Uterus (tissue), 4 donors: Measurements from ENCODE around the gene CRISPLD2. TPM values are rescaled to one million over a fixed set of nuclear protein-coding genes. Genes with fewer than 3 reads are reported as not detected.

Source experiments
- DNase-seq, 2 donors: peaks; one replicate each; pipeline ENCODE4 v3.0.0-alpha.2; 2019 to 2020
- H3K27ac ChIP-seq, 2 donors: fragments of 200-600 bp; sonication (generic); 1 replicate in 1 of 2; 2 replicates in 1 of 2; pipeline ENCODE4 v1.5.1; 2016 to 2018
- H3K27me3 ChIP-seq, 2 donors: fragments of 200-600 bp; sonication (generic); one replicate each; pipeline ENCODE4 v1.5.1; 2018 to 2019; ENCODE audit warnings: control low read depth in 1 of 2
- H3K36me3 ChIP-seq, 2 donors: fragments of 200-600 bp; sonication (generic); one replicate each; pipeline ENCODE4 v1.5.1; 2019; ENCODE audit warnings: control low read depth in 1 of 2
- H3K4me1 ChIP-seq, 2 donors: fragments of 200-600 bp; sonication (generic); one replicate each; pipeline ENCODE4 v1.5.1; 2018 to 2019; ENCODE audit warnings: control low read depth in 1 of 2
- H3K4me3 ChIP-seq, 2 donors: fragments of 200-600 bp; sonication (generic); 1 replicate in 1 of 2; 2 replicates in 1 of 2; pipeline ENCODE4 v1.5.1; 2018 to 2019; ENCODE audit warnings: mild to moderate bottlenecking in 1 of 2
- H3K9me3 ChIP-seq, 2 donors: fragments of 200-600 bp; sonication (generic); one replicate each; pipeline ENCODE4 v1.5.1; 2019; ENCODE audit warnings: control low read depth in 1 of 2
- POLR2A ChIP-seq, 2 donors: fragments of 450-650 bp; IDR thresholded peaks; one replicate each; pipeline ENCODE4 v1.6.1; 2016; ENCODE audit warnings: antibody characterized with exemption in 2 of 2, mild to moderate bottlenecking in 1 of 2, moderate library complexity in 1 of 2
- intact Hi-C: fragments of 100-400 bp; cut with DNase I; formaldehyde crosslinking; loops from one replicate; pipeline ENCODE4 v1.15.1; 2023; ENCODE audit warnings: low total_unique reads
- total RNA-seq, 4 donors: library from RNA; depleted of rRNA in 3 of 4; stranded (reverse); fragments of >200 nt in 3 of 4; gene quantifications; one replicate each; pipeline versions ENCODE4 v1.1.0 to v1.2.4, GENCODE V29; 2014 to 2023
- TF ChIP-seq, protein P1 (sequence below), 4 experiments: fragments of 200-600 bp in 2 of 4; fragments of 450-650 bp in 2 of 4; sonication (generic) in 2 of 4; IDR thresholded peaks; one replicate each; pipeline ENCODE4 v1.5.1; 2016 to 2019; ENCODE audit warnings: antibody characterized with exemption in 4 of 4, mild to moderate bottlenecking in 2 of 4, moderate library complexity in 1 of 4
- donor health status: DM: yes; HTN: yes; CAD: no.

The CRISPLD2 gene
- total RNA-seq, 4 donors from 2014 or later: 108 to 441 (median 190) TPM

DNA sequence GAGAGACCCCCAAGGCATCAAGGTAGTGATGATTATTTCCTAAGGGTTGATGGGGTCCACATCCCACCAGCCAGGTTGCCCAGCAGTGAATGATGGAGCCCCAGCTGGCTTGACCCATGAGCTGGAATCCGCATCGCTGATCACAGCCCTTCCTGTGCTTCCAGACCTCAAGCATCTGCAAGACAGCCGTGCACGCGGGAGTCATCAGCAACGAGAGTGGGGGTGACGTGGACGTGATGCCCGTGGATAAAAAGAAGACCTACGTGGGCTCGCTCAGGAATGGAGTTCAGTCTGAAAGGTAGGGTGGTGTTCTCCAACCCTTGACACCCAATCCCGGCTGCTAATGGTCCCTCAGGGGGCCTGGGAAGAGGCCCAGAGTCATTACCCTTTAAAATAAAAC, 69.3 kb downstream of the CRISPLD2 start:
- TF ChIP-seq, protein P1, sequence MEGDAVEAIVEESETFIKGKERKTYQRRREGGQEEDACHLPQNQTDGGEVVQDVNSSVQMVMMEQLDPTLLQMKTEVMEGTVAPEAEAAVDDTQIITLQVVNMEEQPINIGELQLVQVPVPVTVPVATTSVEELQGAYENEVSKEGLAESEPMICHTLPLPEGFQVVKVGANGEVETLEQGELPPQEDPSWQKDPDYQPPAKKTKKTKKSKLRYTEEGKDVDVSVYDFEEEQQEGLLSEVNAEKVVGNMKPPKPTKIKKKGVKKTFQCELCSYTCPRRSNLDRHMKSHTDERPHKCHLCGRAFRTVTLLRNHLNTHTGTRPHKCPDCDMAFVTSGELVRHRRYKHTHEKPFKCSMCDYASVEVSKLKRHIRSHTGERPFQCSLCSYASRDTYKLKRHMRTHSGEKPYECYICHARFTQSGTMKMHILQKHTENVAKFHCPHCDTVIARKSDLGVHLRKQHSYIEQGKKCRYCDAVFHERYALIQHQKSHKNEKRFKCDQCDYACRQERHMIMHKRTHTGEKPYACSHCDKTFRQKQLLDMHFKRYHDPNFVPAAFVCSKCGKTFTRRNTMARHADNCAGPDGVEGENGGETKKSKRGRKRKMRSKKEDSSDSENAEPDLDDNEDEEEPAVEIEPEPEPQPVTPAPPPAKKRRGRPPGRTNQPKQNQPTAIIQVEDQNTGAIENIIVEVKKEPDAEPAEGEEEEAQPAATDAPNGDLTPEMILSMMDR (IDR thresholded peaks at IDR 0.05): no peak
- TF ChIP-seq POLR2A (IDR thresholded peaks at IDR 0.05): no peak
- no peaks in the 10 kb centered on the region for H3K4me1 ChIP-seq
- no peak for DNase-seq
- H3K27me3 ChIP-seq: no peaks in the 10 kb centered on the region
- intact Hi-C loops: no loop called here
- H3K9me3 ChIP-seq: no peaks in the 10 kb centered on the region
- peak overlapping the region in 1 of 2 donors; percentile 48 for H3K27ac ChIP-seq
- no peaks in the 10 kb centered on the region for H3K36me3 ChIP-seq
- no peak overlapping the region for H3K4me3 ChIP-seq

DNA sequence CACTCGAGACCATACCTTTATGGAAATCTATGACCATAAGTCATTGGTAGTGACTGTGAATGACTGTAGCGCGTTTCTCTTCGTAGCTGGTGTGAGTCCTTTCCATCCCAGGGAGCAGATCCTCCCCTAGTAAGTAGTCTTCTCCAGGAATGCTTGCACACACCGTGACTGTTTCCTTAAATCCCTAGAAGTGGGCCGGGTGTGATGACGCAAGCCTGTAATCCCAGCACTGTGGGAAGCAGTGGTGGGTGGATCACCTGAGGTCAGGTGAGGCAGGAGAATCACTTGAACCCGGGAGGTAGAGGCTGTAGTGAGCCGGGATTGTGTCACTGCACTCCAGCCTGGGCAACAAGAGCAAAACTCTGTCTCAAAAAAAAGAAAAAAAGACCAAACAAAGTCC, 70.6 kb downstream of the CRISPLD2 start:
- TF ChIP-seq, protein P1 (IDR thresholded peaks at IDR 0.05): no peak
- no peak for TF ChIP-seq POLR2A (IDR thresholded peaks at IDR 0.05)
- no peak for DNase-seq
- Histone ChIP-seq H3K27ac (peak overlapping the region in 1 of 2 donors; percentile 13), H3K9me3 (no peaks in the 10 kb centered on the region), H3K4me3 (no peak overlapping the region), H3K27me3 (no peaks in the 10 kb centered on the region), H3K36me3 (no peaks in the 10 kb centered on the region), H3K4me1 (no peaks in the 10 kb centered on the region)
- intact Hi-C loops: no loop called here

DNA sequence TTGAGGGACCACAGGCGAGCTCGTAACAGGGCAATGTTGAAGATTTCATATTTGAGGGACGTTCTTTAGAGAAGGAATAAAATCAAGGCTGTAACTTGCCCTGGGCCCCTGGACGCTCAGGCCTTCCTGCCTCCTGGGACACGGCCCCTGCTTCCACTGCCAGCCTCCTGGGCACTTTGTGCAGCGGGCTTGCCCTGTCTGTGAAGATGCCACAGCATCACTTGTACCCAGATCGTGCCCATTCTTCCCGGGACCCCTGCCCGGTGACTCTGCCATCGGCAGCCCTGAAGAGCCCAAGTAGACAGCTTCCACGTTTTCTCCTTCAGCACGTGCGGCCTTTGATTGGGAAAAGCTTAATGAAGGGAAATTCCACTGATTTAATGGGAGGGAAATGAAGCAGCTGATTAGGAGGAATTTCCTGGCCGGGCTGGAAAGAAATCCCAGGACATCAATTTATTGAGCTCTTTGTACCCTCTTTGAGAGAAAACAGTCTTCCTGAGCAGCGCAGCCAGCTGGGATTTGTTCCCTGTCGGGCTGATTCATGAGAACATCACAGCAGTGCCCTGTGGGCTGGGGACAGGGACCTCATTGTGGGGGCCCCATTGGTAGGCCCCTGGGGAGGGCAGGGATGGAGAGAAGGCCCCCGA, 71.5 kb downstream of the CRISPLD2 start:
- no peak for DNase-seq
- H3K27me3 ChIP-seq: no peaks in the 10 kb centered on the region
- peak overlapping the region in 1 of 2 donors; percentile 13 for H3K27ac ChIP-seq
- H3K9me3 ChIP-seq: no peaks in the 10 kb centered on the region
- TF ChIP-seq, protein P1 (IDR thresholded peaks at IDR 0.05): no peak
- no peak for TF ChIP-seq POLR2A (IDR thresholded peaks at IDR 0.05)
- intact Hi-C loops: no loop called here
- no peak overlapping the region for H3K4me3 ChIP-seq
- H3K4me1 ChIP-seq: no peaks in the 10 kb centered on the region
- H3K36me3 ChIP-seq: no peaks in the 10 kb centered on the region

DNA sequence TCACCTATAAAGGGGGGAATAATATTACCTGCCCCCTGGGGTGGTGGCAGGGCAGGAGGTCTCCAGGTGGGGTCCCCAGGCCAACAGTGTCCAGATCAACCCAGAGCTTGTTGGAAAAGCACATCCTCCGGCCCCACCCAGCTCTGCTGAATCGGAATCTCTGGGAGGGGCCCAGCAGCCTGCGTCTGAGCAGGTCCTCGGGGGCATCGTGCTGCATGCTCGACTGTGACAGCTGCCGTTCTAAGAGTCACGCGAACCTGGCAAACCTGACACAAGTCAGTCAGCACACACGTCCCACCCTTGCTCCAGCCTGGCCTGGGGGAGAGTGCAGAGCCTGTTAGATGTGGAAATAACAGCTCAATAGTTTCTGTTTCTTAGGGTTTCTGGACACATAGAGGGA, 72.3 kb downstream of the CRISPLD2 start:
- Histone ChIP-seq H3K27me3 (no peaks in the 10 kb centered on the region), H3K4me1 (no peaks in the 10 kb centered on the region), H3K9me3 (no peaks in the 10 kb centered on the region), H3K36me3 (no peaks in the 10 kb centered on the region), H3K27ac (peak overlapping the region in 1 of 2 donors; percentile 13), H3K4me3 (no peak overlapping the region)
- intact Hi-C loops: no loop called here
- TF ChIP-seq POLR2A (IDR thresholded peaks at IDR 0.05): no peak
- TF ChIP-seq, protein P1 (IDR thresholded peaks at IDR 0.05): no peak
- DNase-seq: no peak

DNA sequence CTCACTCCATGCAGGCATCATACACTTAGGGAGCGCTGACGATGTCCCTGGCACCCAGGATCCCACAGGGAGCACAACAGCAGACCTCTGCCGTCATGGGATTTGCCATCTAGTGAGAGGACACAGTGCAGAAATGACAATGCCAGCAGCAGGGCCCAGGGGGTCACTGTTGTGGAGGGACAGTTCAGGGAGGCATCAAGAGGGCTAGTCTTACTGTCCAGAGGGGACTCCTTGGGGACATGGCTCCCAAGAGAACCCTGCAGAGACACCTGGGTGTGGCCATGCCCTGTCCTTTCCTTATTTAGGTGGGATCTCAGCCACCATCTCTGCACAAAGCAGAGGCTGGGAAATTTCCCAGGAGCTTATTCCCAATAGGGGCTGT, 73.7 kb downstream of the CRISPLD2 start:
- intact Hi-C loops: no loop called here
- H3K4me1 ChIP-seq: no peaks in the 10 kb centered on the region
- no peak for DNase-seq
- no peak overlapping the region for H3K4me3 ChIP-seq
- no peaks in the 10 kb centered on the region for H3K9me3 ChIP-seq
- no peak for TF ChIP-seq POLR2A (IDR thresholded peaks at IDR 0.05)
- no peaks in the 10 kb centered on the region for H3K36me3 ChIP-seq
- H3K27me3 ChIP-seq: no peaks in the 10 kb centered on the region
- no peak overlapping the region for H3K27ac ChIP-seq
